Brain pericyte (primary cell): ENCODE results near the gene FOXA2.

ENCODE experiments used
- DNase-seq: peaks from one replicate; pipeline ENCODE4 v3.0.0-alpha.2; 2012; ENCODE audit warnings: low read depth, low spot score

FOXA2 gene

DNA sequence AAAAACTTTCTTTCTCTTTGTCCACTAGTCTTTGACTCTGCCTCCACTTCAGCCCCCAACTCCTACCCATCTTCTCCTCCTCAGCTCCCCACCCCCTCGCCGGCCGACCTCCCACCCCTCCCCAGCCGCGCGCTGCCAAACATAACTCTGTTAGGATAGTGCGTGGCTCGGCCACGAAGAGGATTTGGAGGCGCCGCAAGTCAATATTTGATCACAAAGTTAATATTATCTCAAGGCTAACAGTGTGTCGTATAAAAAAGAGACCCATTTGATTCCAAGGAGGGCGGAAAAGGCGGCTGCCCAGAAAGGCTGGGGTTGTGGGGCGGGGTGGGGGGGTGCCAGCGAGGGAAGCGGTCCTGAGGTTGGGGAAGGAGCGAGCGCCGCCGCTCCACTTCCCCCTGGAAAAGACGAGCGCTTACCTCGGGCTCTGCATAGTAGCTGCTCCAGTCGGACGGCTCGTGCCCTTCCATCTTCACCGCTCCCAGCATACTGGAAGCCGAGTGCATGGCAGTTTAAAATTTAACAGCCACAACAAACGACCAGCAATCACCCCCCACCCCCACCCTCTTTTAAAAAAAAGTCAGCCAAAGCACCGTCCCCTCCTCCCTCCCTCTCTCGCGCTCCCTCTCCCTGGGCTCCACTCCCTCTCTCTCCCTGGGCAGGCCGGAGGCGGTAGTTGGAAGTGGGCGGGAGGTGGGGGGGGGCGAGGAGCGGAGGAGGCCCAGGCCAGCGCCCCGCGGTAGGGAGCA is 425 bp downstream of the FOXA2 start:
- no peak for DNase-seq

DNA sequence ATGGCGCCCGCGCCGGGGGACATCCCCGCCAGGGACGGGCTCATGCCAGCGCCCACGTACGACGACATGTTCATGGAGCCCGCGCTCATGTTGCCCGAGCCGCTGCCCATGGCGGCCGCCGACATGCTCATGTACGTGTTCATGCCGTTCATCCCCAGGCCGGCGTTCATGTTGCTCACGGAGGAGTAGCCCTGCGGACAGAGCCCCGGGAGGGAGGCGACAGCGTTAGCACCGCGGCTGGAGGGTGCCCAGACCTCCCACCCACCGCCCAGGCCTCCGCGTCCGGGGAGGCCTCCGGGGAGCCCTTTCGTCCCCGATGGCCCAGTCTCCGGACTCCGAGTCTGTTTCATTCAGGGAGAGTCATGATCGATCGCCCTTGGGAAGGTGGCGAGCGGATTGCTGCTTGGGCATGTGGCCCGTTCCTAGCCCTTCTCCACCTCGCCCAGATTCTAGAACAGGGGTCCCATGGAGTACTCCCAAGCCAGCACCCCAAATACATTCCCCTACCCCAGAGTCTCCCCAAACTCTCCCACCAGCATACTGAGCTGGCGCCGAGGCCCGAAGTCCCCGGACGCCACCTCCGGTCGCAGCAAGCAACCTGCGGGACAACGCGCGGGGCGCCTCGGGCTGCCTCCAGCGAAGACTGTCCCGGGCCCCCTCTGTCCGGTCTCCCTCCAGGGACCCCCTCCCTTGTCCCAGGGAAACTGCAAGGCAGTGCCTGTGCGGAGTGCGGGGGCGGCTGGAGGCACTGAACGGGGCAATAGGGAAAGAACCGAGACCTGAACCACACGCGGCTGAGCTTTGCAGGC is 1.2 kb downstream of the FOXA2 start:
- DNase-seq, result no peak

DNA sequence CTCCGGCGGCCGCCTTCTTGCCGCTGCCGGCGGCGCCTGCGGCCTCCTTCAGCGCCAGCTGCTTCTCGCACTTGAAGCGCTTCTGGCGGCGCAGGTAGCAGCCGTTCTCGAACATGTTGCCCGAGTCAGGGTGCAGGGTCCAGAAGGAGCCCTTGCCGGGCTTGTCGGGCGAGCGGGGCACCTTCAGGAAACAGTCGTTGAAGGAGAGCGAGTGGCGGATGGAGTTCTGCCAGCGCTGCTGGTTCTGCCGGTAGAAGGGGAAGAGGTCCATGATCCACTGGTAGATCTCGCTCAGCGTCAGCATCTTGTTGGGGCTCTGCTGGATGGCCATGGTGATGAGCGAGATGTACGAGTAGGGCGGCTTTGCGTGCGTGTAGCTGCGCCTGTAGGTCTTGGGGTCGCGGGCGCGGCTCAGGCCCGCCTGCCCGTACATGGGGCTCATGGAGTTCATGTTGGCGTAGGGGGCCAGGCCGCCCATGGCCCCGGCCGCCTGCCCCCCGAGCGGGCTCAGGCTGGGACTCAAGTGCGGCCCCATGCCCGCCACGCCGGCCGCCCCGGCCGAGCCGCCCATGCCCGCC is 1.9 kb downstream of the FOXA2 start:
- no peak for DNase-seq

DNA sequence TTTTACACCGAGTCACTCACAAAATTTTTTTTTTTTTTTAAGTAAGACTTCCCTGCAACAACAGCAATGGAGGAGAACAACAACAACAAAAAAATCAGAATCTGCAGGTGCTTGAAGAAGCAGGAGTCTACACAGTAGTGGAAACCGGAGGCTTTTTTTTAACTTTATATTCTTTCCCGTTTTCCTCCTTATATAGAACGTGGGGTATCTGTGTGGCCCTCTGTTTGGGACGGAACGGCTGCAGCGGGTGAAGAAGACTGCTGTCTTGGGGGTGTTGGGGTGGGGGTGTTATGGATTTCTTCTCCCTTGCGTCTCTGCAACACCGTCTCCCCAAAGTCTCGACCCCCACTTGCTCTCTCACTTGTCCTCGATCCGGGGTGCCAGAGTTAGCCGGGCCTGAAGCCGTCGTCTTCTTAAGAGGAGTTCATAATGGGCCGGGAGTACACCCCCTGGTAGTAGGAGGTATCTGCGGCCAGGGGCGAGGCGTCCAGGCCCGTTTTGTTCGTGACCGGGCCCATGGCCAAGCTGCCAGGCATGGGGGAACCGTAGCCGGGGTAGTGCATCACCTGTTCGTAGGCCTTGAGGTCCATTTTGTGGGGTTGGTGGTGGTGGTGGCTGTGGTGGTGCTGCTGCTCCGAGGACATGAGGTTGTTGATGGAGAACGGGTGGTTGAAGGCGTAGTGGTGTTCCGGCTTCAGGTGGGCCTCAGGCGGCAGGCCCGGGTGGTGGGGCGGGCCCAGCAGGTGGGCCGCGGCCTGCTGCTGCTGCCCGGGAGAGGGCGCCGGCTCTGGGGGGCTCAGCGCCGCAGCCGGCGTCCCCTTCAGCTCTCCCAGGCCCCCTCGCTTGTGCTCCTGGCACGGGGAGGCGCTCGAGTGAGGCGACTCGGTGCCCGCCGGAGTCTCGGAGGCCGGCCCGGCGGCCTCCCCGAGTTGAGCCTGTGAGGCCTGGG is 2.7 kb downstream of the FOXA2 start:
- DNase-seq, result no peak

DNA sequence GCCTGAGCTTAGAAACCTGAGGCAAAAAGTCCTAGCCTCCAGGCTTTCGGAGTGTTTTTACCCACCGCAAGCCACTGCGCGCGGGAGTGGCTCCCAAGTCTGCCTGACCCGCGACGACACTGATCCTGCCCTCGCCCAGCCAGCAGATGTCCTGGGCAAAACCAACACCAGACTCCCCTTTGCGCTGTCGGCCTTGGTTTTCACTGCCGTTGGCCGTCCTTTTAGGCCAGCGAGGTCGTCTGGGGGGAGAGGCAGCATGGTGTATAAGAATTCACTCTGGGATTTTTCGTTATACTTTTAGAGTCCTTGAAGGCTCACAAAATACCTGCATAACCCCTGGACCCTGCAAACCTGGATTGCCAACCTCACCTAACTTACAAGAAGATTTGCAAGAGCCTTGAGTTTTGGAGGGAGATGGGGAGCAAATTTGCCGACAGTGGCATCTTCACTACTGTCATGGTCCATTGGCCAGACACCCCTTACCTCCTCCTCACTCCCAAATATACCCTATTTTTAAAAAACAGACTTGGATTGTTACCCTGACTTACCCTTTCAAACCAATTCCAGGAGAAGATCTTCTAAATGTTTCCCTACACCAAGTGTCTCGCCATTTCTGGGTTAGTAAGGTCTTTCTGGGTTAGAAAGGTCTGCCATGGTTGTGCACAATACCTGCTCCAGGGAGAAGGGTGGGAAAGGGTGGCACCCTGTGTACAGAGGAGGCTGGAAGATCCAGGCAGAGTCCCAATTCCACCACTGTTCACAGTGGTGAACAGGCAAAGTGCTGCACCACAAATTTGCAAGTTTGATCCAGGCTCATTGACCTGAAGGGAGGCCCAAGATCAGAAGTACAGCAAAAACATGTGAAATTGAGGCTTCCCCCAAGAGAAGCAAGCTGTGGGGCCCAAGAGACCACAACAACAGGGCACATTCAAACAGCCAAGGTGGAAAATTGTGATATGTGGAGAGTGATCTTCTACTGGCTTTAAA is 4.4 kb downstream of the FOXA2 start:
- DNase-seq, result no peak

DNA sequence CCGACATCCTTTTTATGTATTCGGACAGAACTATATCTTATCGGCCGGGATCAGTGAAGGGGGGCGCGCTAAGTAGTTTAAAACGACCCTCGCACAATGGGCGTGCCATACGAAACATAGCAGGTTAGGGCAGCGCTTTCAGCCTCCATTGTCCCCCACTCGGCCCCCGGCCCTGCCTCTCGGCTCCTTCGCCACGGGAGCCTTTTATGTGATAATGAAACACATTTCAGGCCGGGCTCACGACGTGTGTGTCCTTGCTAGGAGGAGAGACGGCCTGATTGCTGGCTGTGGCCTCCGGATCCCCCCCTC is 5.3 kb downstream of the FOXA2 start:
- no peak for DNase-seq

DNA sequence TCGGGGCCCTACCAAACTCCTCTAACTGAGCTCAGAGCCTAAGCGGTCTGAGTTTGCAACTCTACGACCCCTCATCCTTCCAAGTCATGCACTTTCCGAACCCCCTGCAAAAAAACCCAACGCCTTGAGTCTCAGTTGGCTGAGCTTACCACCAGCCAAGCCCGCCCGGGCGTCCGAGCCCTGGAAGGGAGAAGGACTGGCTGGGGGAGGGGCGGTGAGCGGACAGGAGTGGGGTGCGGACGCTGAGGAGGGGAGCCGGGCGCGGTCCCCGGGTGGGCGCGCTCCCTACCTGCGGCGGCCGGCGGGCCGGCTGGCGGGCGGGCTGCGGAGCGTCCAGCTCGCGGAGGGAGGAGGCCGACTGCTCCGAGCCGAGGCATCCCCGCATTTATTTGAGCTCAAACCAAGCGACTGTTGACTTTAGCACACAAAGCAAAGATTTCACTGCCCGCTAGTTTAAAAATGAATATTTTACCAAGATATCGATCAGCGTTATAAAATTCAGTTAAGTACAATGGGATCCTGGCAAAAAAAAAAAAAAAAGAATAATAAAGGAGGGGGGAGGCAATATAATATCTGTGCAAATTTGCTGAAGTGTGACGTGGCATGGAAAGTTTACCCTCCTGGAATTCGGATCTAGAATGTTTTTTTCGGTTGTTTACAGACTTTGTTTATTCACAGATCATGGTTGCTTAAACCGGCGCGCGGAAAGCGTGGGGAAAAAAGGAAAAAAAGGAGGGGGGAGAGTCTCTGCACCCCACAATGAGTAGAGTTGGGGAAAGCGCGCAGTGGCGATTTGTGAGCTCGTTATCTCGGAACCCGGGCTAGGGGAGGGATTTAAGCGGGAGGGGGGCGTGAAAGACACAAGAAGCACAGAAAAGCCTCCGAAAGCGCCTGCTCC is 5.9 kb downstream of the FOXA2 start:
- DNase-seq, result no peak

DNA sequence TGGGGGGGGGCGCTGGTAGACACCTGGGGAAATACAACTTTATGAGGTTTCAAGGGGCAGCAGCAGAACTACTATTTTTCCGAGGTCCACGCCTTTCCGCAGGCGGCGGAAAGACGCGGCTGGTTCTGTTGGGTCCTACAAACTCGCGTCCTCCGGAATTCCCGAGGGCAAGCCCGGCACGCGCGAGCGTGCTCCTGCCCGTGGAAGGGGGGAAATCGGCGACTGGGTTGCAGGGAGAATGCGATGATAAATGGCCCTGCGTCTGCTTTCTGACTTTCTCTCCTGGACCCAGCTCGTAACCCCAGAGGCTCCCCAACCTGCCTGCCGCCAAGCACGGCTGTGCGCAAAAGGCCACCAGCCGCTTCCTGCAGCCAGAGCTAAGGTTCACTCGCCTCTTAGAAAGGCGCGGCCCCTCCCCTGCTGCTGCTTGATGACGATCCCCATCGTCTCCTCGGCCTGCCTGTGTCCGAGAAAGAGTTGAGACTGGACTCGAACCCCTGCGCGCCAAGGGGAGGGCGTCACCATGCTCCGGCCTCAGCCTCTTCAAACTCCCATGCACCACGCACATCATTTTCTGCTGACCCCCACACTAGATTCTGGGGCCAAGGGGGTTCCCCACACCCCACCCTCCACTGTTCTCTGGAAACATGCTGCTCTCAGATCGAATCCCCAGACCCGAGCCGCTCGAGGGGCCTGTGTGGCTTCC is 6.7 kb downstream of the FOXA2 start:
- DNase-seq, result no peak

DNA sequence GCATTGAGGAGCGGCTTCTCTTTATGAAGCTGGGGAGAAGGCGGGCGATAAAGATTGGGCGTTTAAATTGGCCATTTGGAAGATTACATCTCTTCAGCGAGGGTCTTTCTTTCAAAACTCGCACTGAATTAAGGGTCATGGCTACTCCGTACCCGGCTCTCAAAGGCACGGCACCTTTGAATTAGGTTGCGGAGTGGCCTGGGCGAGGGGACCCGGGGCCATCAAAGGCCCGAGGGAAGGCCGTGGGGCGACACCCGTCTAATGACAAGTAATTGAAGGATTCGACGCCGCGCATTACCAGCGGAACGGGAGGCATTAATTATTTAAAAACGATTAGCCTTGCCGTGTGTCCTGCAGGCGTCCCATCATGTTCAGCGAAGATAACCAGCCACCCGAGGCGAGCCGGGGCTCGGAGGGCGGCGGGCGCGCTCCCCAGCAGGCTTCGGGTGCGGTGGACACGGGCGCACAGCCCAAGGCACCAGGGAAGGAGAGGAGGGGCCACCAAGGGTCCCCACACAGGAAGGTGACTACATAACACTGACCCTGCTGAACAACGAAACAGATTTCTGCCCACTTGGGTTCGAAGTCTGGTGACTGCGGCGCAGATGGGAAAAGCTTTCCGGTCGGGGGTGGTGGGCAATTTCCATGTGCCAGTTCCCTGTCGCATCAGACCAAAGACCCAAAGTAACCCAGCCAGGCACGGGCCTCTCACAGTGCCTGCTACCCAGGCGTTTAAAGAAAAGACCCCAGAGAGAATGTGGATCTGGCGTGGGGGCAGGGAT is 7.4 kb downstream of the FOXA2 start:
- DNase-seq, result no peak

DNA sequence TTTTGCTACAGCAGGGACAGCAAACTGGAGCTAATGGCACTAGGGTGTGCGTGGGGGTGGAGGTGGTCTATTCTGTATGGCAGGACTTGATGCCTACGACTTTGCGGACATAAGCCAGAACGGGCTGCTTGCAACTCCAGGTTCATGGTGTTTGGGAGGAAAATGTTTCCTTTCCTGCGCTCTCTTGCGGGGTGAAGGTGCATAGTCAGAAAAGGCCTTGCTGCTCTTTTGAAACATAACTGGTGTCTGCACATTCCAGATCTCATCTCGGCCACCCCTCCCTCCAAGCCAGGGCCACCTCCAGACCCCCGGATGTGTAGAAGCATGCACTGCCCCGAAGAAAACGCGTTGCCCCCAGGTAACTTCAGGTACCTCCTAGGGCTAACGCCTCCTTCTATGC is 8.1 kb downstream of the FOXA2 start:
- no peak for DNase-seq

DNA sequence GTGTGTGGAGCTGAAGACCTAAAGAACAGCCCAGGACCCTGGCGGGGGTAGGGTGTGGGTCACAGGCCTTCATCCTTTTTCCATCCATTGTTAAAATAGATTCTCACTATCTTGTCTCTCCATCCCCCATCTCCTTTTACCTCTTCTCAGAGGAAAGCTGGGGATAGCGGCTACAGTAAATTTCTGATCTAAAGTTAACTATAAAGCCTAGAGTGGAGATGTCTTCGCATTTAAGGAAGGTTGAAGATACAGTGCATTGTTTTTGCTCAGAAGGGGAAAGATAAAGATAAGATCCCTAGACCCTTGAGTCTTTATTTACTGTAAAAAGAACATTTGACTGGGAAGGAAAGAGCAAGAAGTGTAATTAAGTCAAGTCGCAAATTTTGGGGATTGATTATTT is 8.6 kb downstream of the FOXA2 start:
- DNase-seq, result no peak

DNA sequence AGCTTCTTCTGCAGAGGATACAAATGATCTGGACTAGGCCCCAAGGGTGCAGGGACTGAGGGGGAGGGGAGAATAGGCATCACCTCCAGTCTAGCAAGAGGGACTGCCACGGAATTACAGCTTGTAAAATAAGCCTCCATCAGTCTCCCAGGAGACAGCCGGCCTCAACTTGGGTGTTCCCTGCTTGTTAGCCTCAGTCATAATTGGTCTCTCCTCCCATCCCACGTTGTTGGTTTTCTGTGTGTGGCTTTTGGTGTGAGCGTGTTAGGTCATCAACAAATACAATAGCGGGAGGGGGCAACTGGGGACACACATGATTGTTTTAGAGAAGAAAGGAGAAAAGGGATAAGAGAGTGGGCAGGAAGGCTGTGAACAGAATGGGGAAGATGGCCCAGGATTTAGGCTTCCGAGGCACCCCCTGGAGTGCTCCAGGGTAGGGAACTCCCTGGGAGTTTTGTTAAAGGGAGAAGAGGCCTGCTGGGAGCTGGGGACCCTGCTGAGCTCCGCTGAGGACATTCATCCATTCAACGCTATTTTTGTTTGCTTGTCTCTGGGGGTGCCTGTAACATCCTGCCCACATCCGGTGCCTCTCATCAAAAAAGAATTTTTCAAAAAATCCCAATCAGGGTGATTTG is 9.2 kb downstream of the FOXA2 start:
- no peak for DNase-seq

DNA sequence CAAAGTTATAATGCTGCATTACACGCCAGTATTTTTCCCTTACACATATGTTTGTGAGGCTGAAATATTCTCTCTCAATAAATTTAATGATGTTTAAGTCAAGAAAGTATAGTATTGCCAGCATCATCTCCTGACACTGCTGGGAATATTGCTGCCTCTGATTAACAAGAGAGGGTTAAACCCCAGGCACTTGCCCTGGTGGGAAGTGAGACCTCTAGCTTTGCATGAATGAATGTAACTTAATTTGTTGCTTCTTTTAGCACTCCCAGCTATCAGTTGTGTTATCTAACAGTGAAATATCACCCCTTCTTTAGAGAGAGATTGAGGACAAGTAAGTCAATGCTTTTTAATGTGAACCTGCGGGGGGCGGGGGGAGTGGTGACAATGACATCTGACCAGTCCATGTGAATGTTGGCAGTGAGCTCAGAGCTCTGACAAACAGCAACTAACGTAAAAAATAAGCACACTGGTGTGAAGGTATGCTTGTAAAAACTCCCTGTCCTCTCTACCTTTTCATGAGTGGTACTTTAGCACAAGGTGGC is 9.8 kb downstream of the FOXA2 start:
- no peak for DNase-seq

DNA sequence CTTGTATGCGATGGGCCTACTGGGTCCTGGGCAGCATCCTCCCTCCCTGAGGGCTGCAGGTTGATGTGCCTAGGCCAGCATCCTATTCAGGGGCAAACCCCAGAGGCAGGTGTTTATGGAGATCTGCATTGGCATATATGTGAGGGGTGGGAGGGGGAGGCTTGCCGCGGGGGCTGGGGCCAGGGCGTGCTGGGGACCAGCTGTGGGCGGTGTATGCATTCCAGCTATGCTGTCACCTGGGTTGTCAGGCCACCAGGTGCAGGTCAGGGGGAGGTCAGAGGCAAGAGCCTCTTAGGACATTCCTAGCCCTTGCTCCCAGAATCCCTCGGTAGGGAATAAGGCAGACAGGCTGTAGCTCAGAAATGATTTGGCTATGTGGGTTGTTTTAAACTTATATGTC is 11.9 kb downstream of the FOXA2 start:
- DNase-seq, result no peak

DNA sequence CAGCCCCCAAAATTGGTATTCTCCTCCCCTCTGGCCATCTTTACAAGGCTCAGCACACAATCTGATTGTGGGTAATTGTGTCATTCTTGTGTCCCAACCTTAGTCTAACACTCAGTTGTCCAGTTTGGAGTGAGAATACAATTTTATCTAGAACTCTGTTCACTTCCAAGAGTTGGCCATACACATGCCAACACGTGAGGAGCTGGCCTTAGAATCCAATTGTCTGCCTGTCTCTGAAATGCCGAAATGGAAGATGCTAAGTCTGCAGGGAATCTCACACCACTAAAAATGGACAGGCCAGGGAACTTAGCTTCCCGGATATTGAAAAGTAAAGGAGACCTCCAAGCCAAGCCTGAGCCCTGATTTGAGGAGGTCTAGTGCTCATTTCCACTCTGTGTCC is 12.3 kb downstream of the FOXA2 start:
- no peak for DNase-seq

DNA sequence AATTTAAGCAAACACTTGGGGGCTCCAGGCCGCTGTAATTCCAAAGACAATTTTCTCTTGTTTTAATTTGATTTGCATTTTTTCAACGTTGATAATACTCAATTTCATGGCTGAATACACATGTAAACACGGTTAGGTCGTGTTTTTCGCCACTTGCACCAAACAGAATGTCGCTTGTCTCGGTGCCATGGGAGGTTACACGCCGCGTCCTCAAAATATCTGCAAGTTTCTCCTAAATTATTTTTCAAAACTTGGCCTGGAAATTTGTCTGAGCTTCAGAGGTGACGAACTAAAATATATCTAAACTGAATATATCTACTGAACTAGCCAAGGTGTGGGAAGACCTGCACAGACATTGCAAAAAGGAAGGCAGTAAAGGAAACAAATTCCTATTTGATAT is 15.0 kb downstream of the FOXA2 start:
- no peak for DNase-seq

DNA sequence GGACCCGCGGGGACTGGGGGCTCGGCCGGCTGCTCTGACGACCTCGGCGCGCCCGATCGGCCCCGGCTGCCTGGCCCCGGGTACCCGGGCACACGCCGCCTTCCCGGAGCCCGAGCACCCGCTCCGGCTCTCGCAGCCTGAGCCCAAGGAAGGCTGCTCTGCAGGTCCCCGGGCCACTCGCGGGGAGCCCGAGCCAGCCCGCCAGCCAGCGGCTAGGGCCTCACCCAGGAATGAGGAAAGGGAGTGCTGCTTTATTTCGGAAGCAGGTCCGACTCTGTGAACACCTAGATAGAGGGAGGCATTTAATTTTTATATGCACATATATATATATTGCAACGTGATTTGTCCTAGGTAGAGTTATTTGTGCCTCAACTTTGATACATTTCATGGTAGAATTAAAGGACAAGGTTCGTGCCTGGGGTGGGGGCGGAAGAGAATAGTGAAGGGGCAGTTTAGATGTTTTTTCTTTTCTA is 15.5 kb downstream of the FOXA2 start:
- no peak for DNase-seq
